GM19372 (cell line): ENCODE results near the gene PPP1R13B.
"Not testable (repeated sequence)": the region's sequence is repeated elsewhere in the genome, so short reads cannot be mapped to it uniquely, and the experiment has no call there.

Experiments
- ATAC-seq: cut with Tn5 transposase; IDR thresholded peaks from one replicate; pipeline ENCODE4 v1.9.1; 2021; ENCODE audit warnings: mild to moderate bottlenecking, low read depth, moderate library complexity; ENCODE audit not compliant: unreplicated experiment

PPP1R13B gene

DNA sequence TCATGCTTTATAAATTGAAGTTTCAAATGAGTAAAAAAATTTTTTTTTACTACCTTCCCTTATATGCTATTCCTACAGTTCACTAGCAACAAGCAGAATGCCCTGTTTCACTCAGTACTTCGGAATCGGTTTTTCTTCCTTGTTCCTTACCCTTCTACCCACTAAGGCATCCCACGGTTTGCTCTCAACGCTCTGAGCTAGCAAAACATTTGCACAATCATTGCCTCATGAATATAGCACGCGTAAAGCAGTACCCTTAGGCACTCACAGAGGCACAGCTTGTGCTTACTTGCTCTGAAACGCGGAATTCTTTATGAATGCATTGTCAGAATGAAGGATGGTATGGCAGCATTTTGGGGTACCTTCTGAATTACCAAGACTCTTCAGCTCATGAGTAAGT, 45.0 kb downstream of the PPP1R13B start:
- ATAC-seq: no peak

GRCh38 chr14:103801459-103801858, 45.9 kb downstream of the PPP1R13B start:
- ATAC-seq: no peak

GRCh38 chr14:103793192-103793591, 54.2 kb downstream of the PPP1R13B start:
- not testable (repeated sequence) for ATAC-seq

DNA sequence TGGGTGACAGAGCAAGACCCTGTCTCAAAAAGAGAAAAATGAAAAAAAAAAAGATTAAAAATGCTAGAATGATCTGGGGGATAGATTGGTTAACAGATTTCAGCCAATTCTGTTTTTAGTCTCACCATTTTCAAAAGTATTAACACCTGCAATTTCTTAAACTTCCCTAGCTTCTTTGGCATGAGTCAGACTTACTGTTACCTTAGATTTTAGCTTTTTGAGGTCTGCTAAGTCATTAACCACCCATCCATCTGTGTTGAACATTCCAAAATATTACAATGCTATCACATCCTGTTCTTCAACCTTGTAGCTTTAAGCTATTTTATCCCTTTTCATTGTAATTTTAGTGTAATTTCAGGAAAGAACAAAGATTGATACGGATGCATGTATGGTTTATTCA, 59.3 kb downstream of the PPP1R13B start:
- ATAC-seq: no peak

- ATAC-seq: no peak
These were observed 65.0 kb downstream of the PPP1R13B start for GRCh38 chr14:103782376-103782775.

- not testable (repeated sequence) for ATAC-seq
These were observed 71.1 kb downstream of the PPP1R13B start for GRCh38 chr14:103776319-103776718.

DNA sequence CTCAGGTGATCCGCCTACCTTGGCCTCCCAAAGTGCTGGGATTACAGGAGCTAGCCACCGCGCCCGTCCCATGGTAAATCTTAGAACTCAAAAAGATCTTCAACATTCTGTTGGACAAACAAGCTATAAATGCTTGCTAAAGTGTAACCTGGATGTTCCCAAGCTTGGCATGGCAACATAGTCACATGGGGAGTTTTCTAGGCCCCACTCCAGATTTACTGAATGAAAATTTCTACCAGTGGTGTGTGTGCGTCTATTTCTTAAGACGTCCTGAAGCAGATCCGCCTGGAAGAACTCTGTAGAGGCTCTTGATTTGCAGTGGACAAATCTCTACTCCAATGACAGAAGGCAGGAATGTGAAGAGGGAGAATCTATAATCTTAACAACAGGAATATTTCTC, 71.9 kb downstream of the PPP1R13B start:
- ATAC-seq: no peak

- ATAC-seq: no peak
These were observed 73.9 kb downstream of the PPP1R13B start for GRCh38 chr14:103773521-103773920.

GRCh38 chr14:103772078-103772712, 75.2 kb downstream of the PPP1R13B start:
- ATAC-seq: no peak

- no peak for ATAC-seq
These were observed 76.5 kb downstream of the PPP1R13B start for GRCh38 chr14:103770902-103771301.

DNA sequence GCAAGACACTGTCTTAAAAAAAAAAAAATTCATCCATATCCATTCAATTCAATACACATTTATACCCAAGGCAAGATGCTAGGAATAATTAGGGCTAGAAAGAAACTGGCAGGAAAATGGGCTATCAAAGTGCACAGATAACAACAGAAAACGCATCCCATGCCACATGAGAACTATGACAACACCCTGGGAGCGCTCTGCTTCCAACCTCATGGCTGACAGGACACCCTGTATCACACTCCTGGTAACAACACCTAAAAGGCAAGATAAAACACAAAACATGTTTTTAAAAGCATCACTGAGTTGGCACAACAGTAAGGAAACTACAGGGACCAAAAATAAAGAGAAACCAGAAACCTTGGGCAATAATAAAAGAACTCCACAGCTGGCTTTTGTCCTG, 76.9 kb downstream of the PPP1R13B start:
- no peak for ATAC-seq

DNA sequence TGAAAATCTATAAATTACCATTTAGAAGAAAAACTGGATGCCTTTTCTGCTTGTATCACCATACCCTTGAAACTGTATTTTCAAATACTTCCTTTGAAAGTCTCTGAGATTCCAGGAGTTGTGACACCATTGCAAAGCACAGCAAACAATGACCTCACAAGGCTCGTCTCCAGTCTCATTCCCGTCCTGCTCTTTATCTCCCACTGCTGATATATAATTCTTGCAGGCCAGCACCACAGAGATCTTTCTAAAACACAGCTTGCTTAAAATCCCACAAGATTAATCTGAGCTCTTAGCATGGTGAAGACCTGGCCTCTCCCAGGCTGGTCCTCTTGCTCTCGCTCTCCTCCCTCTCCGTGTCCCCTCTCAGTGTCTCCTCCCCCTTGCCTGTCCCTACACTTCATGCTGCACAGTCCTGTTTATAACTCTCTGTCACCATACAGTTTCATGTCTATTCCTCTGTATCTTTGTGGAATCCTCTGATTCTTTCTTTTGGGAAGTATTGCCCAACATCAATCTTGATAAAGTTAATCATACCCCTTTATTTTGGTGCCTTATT, 80.0 kb downstream of the PPP1R13B start:
- no peak for ATAC-seq

DNA sequence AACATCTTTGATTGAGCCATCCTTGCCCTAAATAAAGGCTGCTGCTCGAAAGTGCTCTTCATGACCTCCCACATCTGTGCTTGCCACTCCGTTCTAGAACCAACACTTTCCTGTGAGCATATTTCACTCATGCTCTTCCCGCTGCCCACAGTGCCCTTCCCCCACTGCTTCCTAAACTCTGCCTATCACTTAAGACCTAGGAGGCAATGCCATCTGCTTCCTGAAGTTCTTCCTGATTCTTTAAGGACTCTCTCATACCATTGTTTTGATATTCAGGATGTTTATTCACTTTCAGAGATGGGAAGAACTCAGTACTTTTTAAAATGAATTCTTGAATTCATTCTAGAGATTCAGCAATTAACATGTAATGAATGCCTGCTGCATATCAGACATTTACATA, 81.8 kb downstream of the PPP1R13B start:
- no peak for ATAC-seq

- ATAC-seq: peak; percentile 65
These were observed 83.5 kb downstream of the PPP1R13B start for GRCh38 chr14:103763730-103764488.

DNA sequence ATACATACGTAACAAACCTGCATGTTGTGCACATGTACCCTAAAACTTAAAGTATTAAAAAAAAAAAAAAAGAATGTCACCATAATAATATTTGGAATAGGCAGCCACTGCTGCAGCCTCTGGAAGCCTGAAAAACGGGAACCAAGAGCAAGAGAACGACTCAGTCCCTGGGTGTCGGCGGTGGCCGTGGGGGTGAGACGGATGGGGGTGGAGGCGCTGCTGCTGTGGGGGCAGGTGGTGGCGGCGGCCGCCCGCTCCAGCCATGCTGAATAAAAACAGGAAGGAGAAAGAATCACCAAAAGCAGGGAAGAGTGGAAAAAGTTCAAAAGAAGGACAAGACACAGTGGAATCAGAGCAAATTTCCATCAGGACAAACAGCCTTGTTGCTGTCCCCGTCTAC, 84.8 kb downstream of the PPP1R13B start:
- no peak for ATAC-seq

- no peak for ATAC-seq
These were observed 85.3 kb downstream of the PPP1R13B start for GRCh38 chr14:103762036-103762435.

GRCh38 chr14:103758059-103758776, 89.2 kb downstream of the PPP1R13B start:
- ATAC-seq: no peak

DNA sequence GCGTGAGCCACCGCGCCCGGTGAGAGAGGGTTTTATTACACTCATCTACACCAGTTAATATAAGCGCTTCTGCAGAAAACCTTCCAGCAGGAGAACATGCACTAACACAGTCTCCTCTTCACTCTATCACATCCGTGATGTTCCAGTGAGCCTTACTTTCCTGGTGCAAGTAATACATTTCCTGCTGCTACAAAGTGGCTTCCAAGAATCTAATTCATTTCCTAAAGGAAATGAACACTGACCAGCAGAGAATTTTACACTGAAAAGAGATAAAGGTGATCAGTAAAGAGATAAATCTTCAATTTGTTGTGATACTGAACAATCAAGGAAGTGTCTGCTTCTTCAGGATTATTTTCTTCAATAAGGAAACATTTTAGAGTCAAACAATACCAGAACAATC, 92.3 kb downstream of the PPP1R13B start:
- ATAC-seq: no peak

- no peak for ATAC-seq
These were observed 93.6 kb downstream of the PPP1R13B start for GRCh38 chr14:103753774-103754173.

GRCh38 chr14:103749860-103750259, 97.5 kb downstream of the PPP1R13B start:
- ATAC-seq: no peak

GRCh38 chr14:103749452-103749851, 97.9 kb downstream of the PPP1R13B start:
- no peak for ATAC-seq
